ENCODE data around the gene UNC13D. TPM values are rescaled to one million over a fixed set of nuclear protein-coding genes. Genes with fewer than 3 reads are reported as not detected.
"Not testable (repeated sequence)": the region's sequence is repeated elsewhere in the genome, so short reads cannot be mapped to it uniquely, and the experiment has no call there.

UNC13D gene
- 3.7 TPM for polyA plus RNA-seq (ENCODE audit: insufficient read length)

DNA sequence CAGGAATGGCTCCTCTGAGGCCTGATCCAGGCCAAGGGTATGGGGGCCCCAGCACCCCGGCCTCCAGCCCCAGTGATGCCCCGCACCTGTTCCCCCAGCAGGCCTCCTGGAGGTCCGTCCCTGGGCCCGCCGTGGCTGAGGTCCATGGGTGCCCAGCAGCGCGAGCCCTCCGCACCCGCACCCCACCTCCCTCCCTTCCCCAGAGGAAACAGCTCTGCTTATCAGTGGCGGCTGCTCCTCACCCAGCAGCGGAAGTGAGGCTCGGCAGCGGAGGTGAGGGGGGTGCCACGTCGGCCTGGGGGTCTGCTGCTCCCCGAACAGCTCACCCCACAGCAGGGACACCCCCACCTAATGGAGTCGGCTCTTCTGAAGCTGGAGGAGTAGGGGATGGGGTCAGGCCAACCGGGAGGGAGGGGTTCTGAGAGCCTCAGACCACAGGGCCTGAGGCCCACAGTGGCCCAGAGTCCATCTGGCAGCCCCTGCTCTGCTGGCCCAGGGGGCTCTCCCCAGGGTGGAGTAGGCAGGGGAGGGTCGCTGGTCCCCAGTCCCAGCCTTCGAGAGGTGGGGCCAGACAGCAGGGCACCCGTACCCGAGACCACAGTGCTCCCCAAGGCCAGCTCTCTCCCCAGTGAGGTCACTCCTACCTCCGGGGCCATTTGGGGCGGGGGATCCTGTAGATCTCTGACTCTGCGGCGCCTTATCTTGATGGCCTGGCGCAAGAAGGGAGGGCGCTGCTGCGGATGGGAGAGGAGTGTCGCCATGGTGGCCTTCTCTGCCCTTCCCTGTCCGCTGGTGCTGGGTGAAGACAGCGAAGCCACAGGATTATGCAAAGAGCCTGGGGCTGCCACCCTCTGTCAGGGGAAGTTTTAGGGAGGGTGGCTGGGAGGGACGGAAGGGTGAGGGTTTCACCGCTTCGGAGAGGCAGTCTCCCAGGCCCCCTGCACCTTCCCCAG lies at the start of gene UNC13D:
Gene UNC13D (minus strand): TSS at position 828 of the 953 bp plus-strand sequence. CDS start 67 bp downstream, at position 761.
- DNase-seq (ENCODE audit: low read depth) = no peak

- no peak for DNase-seq (ENCODE audit: low read depth)
These were observed 49.3 kb upstream of the UNC13D start for GRCh38 chr17:75893305-75894048.

- no peak for DNase-seq (ENCODE audit: low read depth)
These were observed 48.5 kb upstream of the UNC13D start for GRCh38 chr17:75892556-75893224.

DNA sequence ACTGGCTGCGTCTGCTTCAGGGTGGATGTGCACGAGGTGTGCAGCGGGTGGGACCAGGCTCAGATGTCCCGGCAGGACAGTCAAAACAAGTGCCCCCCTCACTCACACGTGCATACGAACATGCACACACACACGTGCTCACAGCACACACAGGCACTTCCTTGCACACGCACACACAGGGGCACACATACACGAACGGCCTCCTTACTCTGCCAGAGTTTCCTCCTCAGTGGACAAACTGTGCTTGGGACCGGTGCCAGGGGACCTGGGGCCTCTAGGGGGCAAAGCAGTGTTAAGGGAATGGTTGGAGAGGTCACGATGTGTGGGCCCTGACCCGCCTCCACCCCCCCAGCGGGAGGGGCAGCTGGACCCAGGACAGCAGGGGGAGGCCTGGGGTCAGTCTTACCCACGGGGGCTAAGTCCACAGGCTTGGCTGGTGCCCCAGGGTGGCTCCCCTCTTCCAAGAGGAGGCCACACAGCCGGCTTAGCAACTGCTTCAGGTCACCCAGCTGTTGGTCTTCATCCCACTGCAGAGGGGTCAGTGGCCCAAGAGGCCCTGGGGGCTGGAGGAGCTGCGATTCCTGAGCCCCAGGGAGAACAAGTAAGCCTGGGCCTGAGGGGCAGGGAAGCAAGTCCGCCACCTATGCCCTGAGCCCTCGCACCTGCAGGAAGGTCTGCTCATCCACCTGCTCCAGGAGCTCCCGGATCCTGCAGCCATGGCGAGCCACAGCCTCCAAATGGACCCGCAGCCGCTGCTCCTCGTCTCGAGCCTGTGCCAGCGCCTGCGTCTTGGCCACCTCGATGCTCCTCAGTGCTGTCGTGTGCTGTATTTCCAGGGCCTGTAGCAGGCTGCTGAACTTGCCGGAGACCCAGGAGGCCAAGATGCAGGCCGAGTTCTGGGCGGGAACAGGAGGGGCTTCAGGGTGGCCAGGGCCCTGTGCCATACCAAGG lies 47.7 kb upstream of the UNC13D start:
- no peak for DNase-seq (ENCODE audit: low read depth)

- no peak for DNase-seq (ENCODE audit: low read depth)
These were observed 46.9 kb upstream of the UNC13D start for GRCh38 chr17:75891022-75891604.

GRCh38 chr17:75889454-75889853 lies 45.2 kb upstream of the UNC13D start:
- DNase-seq (ENCODE audit: low read depth) = no peak

DNA sequence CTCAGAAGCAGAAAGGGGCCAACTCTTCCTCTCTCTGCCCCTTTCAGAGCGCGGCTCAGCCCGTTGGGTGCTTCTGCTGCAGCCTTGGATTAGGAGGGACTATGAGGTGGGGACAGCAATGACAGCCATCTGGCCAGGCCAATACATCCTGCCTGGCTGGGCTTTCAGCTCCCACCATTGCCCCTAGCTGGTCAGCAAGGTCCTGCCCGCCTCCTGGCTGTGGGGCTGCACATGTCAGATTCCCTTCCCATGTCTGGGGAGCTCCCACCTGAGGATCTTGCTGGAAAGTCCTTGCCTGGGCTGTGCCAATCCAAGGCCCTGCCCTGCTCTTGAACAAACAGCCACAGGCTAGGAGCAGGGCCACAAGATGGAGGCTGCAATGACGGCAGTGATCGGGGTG lies 44.3 kb upstream of the UNC13D start:
- no peak for DNase-seq (ENCODE audit: low read depth)

GRCh38 chr17:75885860-75886259 lies 41.7 kb upstream of the UNC13D start:
- not testable (repeated sequence) for DNase-seq (ENCODE audit: low read depth)

GRCh38 chr17:75885431-75885830 lies 41.2 kb upstream of the UNC13D start:
- DNase-seq (ENCODE audit: low read depth) = no peak

DNA sequence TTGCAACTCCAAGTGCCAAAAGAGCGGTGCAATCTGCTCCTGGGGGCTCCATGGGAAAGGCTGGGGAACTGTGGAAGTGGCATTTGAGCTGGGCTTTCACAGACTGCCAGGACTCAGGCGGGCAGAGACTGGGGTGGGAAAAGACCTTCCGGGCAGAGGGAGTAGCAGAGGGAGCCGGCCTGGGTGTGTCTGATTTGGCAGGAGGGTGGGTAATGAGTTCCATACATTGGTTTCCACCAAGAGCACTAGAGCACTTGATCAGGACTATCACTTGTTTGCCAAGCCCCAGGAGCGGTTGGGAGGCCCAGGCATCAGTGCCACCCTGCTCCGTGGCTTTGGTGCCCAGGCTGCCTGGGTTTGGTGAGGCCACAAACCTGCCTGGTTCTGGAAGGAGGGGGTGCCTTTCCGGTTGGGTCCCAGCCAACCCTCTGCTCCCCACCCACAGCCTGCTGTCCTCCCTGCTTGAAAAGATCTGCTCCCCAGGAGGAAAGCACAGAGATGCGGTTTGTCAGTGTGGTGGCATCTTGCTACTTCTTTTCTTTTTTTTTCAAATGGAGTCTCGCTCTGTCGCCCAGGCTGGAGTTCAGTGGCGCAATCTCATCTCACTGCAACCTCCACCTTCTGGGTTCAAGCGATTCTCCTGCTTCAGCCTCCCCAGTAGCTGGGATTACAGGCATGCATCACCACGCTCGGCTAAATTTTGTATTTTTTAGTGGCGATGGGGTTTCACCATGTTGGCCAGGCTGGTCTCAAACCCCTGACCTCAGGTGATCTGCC lies 37.7 kb upstream of the UNC13D start:
- DNase-seq (ENCODE audit: low read depth) = no peak

- DNase-seq (ENCODE audit: low read depth) = no peak
These were observed 36.1 kb upstream of the UNC13D start for GRCh38 chr17:75880266-75880665.

DNA sequence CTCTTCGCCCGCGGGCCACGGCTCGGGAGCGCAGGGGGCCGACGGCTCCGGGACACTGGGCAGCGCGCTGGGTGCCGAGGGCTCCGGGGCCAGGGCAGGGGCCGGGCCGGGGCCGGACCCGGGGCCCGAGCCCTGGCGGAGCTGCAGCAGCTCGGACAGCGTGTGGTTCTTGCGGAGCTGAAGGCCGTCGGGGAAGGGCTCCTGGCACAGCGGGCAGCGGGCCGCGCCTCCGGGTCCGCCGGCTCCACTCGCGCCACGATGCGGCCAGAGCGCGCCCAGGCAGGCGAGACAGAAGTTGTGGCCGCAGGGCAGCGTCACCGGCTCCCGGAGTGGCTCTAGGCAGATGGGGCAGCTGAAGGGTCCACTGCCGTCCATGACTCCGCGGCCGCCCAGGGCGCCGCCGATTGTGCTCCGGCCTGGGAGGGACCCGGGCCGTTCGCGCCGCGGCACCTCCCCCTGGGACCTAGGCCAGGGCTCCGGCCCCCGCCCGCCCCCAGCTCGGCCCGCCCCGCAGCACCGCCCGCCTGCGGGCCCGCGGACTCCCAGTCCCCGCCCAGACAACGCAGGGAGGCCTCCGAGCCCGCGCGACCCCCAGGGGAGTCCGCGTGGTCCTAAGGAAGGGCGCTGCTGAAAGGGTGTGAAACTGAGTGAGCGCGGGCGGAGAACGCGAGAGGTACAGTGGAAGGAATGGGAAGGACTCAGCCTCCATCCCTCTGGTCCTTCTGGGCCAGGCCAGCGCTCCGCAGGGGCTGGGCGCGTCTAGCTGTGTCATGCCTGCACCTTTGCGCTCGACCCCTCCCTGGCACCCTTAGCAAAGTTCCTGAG lies 34.2 kb upstream of the UNC13D start, which contains the start of gene TRIM47:
Gene TRIM47 (minus strand): TSS at position 408 of the 825 bp plus-strand sequence. CDS start 33 bp downstream, at position 375.
- no peak for DNase-seq (ENCODE audit: low read depth)

DNA sequence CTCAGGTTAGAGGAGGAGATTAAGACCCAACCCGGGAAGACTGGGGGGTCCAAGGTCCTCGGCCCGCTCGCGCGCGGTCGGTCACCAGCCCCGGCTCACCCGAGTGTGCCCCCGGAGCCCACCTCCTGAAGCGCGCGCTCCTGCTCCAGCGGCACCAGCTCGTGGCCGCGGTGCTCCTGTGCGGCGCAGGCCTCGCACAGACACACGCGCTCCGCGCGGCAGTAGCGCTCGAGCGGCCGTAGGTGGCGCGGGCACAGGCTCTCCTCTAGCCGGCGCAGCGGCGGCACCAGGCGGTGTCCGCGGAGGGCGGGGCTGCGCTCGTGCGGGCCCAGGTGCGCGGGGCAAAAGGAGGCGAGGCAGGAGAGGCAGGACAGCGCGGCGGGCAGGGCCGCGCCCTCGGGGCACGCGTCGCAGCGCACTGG lies 33.6 kb upstream of the UNC13D start:
- DNase-seq (ENCODE audit: low read depth) = no peak

DNA sequence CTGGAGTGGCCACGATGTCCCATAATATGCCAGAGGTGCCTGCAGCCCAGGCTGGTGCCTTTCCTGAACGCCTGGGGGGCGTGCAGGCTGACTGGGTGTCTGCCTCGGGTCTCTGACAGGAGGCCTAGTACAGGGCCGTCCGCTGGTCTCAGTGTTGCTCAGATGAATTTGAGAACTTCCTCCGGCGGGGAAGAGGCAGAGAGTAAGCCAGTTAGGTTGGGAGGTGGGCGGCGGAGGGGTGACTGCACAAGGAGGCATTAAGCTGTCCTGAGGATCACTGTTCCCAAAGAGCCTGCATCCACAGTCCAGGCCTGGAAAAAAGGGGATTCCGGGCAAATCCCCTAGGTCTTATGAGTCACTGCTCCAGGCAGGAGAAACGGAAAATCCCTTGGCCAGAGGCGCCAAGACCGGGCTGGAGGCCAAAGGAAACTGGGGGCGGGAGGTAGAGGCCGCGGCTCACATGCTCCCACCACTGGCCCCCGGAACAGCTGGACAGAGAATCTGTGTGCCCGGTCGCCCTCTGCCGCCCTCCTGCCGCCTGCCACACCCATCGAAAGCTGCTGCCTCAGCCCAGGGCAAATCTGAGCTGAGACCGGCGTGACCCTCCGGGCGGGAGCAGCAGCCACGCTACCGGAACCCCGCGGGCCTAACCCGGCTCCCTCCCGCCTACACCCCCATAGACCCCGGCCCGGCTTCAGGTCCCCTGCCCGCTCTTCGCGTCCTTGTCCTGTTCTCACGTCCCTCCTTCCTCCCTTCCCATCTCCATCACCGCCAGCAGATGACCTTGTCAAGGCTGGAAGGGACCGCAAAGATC lies 32.9 kb upstream of the UNC13D start:
- peak; percentile 87 for DNase-seq (ENCODE audit: low read depth)

GRCh38 chr17:75876190-75876937 lies 32.2 kb upstream of the UNC13D start:
- no peak for DNase-seq (ENCODE audit: low read depth)

- no peak for DNase-seq (ENCODE audit: low read depth)
These were observed 31.7 kb upstream of the UNC13D start for GRCh38 chr17:75875940-75876189.

DNA sequence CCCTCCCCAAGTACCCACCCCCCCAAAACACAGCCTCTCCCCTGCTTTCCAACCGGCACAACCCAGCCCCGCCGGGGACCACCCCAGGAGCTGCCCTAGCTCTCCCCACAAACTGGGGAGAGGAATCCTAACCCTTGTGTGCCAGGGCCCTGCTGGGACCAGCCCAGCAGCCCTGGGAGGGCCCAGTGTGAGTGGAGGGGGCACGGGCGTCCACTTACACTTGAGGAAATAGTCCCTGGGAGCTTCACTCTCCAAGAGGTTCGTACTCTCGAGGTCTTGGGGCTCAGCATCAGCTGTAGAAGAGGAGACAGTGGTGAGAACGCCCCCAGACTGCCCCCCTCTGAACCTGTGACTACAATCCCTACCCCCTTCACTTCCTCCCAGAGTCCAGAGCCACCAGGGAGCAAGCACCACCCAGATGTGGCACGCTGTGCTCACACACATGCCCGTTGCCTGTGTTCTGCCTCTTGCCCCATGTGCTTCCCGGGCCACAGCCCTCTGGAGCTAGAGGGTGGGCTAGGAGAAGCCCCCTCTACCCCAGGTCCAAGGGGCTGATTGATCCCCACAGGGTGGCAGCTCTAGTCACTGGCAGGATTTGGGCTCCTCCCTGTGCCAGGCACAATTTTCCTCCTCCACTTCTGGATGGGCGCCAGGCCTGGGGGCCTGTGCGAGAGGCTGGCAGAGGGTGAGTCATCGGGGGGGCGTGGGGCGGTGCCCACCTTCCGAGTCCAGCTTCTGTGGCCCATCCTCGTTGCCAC lies 31.2 kb upstream of the UNC13D start:
- no peak for DNase-seq (ENCODE audit: low read depth)
